H7 (cell line): ENCODE measurements around the gene DDR2. TPM values are rescaled to one million over a fixed set of nuclear protein-coding genes. Genes with fewer than 3 reads are reported as not detected.
"Not testable (repeated sequence)": the region's sequence is repeated elsewhere in the genome, so short reads cannot be mapped to it uniquely, and the experiment has no call there.

Experiments
- DNase-seq: peaks from one replicate; pipeline ENCODE4 v3.0.0; 2012
- H3K27me3 ChIP-seq: 2 replicates; pipeline ENCODE4 v1.6.0; 2011; ENCODE audit warnings: mild to moderate bottlenecking, low read length; ENCODE audit not compliant: control insufficient read depth, insufficient read depth
- H3K36me3 ChIP-seq: replicated peaks from 2 replicates; pipeline ENCODE4 v1.5.1; 2011; ENCODE audit warnings: low read length; ENCODE audit not compliant: control insufficient read depth, insufficient read depth
- H3K4me3 ChIP-seq: 2 replicates; pipeline ENCODE4 v1.5.1; 2011; ENCODE audit warnings: low read depth, mild to moderate bottlenecking, control low read depth, low read length, moderate library complexity; ENCODE audit not compliant: insufficient read depth
- total RNA-seq: library from RNA; depleted of rRNA; stranded (reverse); fragments of >200 nt; shearing (Covaris generic); gene quantifications from 2 replicates; pipeline ENCODE4 v1.2.3, GENCODE V29; 2014

Gene DDR2
- total RNA-seq, 1 experiment from 2014 or later = 0.17 TPM

- Histone ChIP-seq H3K27me3 (no peaks in the 10 kb centered on the region), H3K36me3 (no peaks in the 10 kb centered on the region), H3K4me3 (no peak overlapping the region)
- DNase-seq = no peak
Observed at GRCh38 chr1:162725301-162725837, 93.1 kb downstream of the DDR2 start.

- no peak for DNase-seq
- Histone ChIP-seq H3K36me3 (no peaks in the 10 kb centered on the region), H3K4me3 (no peak overlapping the region), H3K27me3 (no peaks in the 10 kb centered on the region)
Observed at GRCh38 chr1:162726555-162726954, 94.3 kb downstream of the DDR2 start.

- H3K36me3 ChIP-seq, H3K4me3 ChIP-seq, DNase-seq, H3K27me3 ChIP-seq: not testable (repeated sequence)
Observed at GRCh38 chr1:162727493-162727892, 95.2 kb downstream of the DDR2 start.

- H3K4me3 ChIP-seq = no peak overlapping the region
- no peaks in the 10 kb centered on the region for H3K27me3 ChIP-seq
Observed at GRCh38 chr1:162728573-162728972, 96.3 kb downstream of the DDR2 start.

GRCh38 chr1:162729195-162729774 lies 97.0 kb downstream of the DDR2 start:
- DNase-seq, H3K27me3 ChIP-seq, H3K4me3 ChIP-seq, H3K36me3 ChIP-seq: not testable (repeated sequence)

More at GRCh38 chr1:162728573-162728972, 96.3 kb downstream of the DDR2 start:
- DNase-seq = no peak
- no peaks in the 10 kb centered on the region for H3K36me3 ChIP-seq

- Histone ChIP-seq H3K36me3 (no peaks in the 10 kb centered on the region), H3K27me3 (no peaks in the 10 kb centered on the region), H3K4me3 (no peak overlapping the region)
- DNase-seq = no peak
Observed at GRCh38 chr1:162732094-162732493, 99.8 kb downstream of the DDR2 start.

- DNase-seq = no peak
- Histone ChIP-seq H3K4me3 (no peak overlapping the region), H3K27me3 (no peaks in the 10 kb centered on the region), H3K36me3 (no peaks in the 10 kb centered on the region)
Observed at GRCh38 chr1:162732566-162733335, 100.5 kb downstream of the DDR2 start.

GRCh38 chr1:162733336-162733590 lies 101.0 kb downstream of the DDR2 start:
- Histone ChIP-seq H3K36me3 (no peaks in the 10 kb centered on the region), H3K4me3 (no peak overlapping the region), H3K27me3 (no peaks in the 10 kb centered on the region)
- DNase-seq = no peak

- Histone ChIP-seq H3K36me3 (no peaks in the 10 kb centered on the region), H3K27me3 (no peaks in the 10 kb centered on the region), H3K4me3 (no peak overlapping the region)
- DNase-seq = no peak
Observed at GRCh38 chr1:162734047-162734446, 101.8 kb downstream of the DDR2 start.

GRCh38 chr1:162736184-162736583 lies 103.9 kb downstream of the DDR2 start:
- H3K4me3 ChIP-seq = no peak overlapping the region
- no peak for DNase-seq
- H3K27me3 ChIP-seq = no peaks in the 10 kb centered on the region
- no peaks in the 10 kb centered on the region for H3K36me3 ChIP-seq

GRCh38 chr1:162736633-162737067 lies 104.4 kb downstream of the DDR2 start:
- no peak for DNase-seq
- Histone ChIP-seq H3K4me3 (no peak overlapping the region), H3K27me3 (no peaks in the 10 kb centered on the region), H3K36me3 (no peaks in the 10 kb centered on the region)

- no peaks in the 10 kb centered on the region for H3K36me3 ChIP-seq
- no peaks in the 10 kb centered on the region for H3K27me3 ChIP-seq
- H3K4me3 ChIP-seq = no peak overlapping the region
- DNase-seq = no peak
Observed at GRCh38 chr1:162740755-162741154, 108.5 kb downstream of the DDR2 start.

GRCh38 chr1:162741574-162741973 lies 109.3 kb downstream of the DDR2 start:
- Histone ChIP-seq H3K36me3 (no peaks in the 10 kb centered on the region), H3K27me3 (no peaks in the 10 kb centered on the region), H3K4me3 (no peak overlapping the region)
- no peak for DNase-seq

GRCh38 chr1:162746264-162746942 lies 114.1 kb downstream of the DDR2 start:
- DNase-seq, H3K4me3 ChIP-seq, H3K36me3 ChIP-seq, H3K27me3 ChIP-seq: not testable (repeated sequence)
